PC-3 (cell line): Measurements from ENCODE around the gene AGPAT3.

ENCODE experiments used
- CTCF ChIP-seq: fragments of 300-600 bp; sonication (generic); conservative IDR thresholded peaks from 2 replicates; pipeline ENCODE4 v1.5.1; 2017; ENCODE audit warnings: antibody characterized with exemption, low read depth, mild to moderate bottlenecking, low read length
- EZH2 ChIP-seq: fragments of 300-600 bp; sonication (generic); IDR thresholded peaks from one replicate; pipeline ENCODE4 v1.6.1; 2017; ENCODE audit warnings: antibody characterized with exemption, mild to moderate bottlenecking, low read length; ENCODE audit not compliant: unreplicated experiment
- EZH2phosphoT487 ChIP-seq: fragments of 300-600 bp; sonication (generic); IDR thresholded peaks from 2 replicates; pipeline ENCODE4 v1.6.1; 2018; ENCODE audit warnings: mild to moderate bottlenecking, antibody characterized with exemption, low read length, borderline replicate concordance

DNA sequence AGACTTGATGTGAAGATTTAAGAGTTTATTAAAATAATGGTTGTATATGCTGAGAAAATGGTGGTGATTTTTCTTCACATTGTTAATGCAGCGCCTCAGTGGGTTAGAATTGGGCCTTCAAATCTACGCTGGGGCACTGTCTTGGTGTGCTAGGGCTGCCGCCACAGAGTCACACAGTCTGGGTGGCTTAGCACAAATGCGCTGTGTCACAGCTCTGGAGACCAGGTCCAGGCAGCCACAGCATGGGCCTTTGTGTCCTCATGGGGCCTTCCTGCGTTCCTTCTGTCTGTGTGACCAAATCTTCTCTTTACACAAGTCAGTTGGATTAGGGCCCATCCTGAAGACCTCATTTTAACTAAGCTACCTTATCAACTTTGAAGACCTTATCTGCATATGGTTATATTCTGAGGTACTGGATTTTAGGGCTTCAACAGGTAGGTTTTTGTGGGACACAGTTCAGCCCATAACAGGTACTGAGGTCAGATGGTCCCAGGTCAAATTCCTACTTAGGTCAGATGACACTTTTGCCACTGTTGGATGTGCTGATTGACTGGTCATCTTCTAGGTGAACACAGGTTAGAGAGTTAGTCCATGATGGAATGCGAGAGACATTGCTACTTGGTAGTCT is 164.6 kb downstream of the AGPAT3 start:
- TF ChIP-seq EZH2 (no peak), CTCF (no peak), EZH2phosphoT487 (no peak)
